OCI-LY7 (cell line): ENCODE data around the gene ZC3HAV1L.

Source experiments
- EZH2phosphoT487 ChIP-seq: fragments of 200-600 bp; sonication (generic); IDR thresholded peaks from 2 replicates; pipeline ENCODE4 v1.6.1; 2018; ENCODE audit warnings: low read depth, borderline replicate concordance, mild to moderate bottlenecking, mixed run types, antibody characterized with exemption, low read length, moderate library complexity, mixed read lengths
- TF ChIP-seq, protein P1 (sequence below): fragments of 200-600 bp; sonication (generic); conservative IDR thresholded peaks from 2 replicates; pipeline ENCODE4 v1.5.1; 2014; ENCODE audit warnings: mild to moderate bottlenecking, antibody characterized with exemption, low read length, moderate library complexity, mixed read lengths

DNA sequence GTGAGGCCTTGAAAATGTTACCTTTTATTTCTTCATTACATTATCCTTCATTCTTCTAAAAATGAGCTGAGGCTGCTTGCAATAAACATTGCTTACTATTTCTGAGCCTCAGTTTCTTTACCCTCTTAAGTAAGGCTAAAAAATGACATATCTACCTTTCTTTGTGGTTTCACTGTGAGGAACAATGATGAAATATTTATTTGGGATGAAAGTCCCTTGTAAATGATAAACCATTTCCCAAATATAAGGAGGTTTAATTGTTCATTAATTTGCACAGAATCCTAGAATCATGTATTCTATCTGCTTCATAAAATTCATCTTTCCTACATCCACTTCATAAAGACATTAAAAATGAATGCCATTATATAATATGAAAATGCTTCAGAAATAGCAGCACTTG, 45.7 kb upstream of the ZC3HAV1L start:
- TF ChIP-seq, protein P1, sequence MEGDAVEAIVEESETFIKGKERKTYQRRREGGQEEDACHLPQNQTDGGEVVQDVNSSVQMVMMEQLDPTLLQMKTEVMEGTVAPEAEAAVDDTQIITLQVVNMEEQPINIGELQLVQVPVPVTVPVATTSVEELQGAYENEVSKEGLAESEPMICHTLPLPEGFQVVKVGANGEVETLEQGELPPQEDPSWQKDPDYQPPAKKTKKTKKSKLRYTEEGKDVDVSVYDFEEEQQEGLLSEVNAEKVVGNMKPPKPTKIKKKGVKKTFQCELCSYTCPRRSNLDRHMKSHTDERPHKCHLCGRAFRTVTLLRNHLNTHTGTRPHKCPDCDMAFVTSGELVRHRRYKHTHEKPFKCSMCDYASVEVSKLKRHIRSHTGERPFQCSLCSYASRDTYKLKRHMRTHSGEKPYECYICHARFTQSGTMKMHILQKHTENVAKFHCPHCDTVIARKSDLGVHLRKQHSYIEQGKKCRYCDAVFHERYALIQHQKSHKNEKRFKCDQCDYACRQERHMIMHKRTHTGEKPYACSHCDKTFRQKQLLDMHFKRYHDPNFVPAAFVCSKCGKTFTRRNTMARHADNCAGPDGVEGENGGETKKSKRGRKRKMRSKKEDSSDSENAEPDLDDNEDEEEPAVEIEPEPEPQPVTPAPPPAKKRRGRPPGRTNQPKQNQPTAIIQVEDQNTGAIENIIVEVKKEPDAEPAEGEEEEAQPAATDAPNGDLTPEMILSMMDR = no peak
- TF ChIP-seq EZH2phosphoT487 = no peak
